LoVo (cell line): ENCODE results near the gene R3HDM1.
"Not testable (repeated sequence)": the region's sequence is repeated elsewhere in the genome, so short reads cannot be mapped to it uniquely, and the experiment has no call there.

ENCODE experiments used
- DNase-seq: peaks from one replicate; pipeline ENCODE4 v3.0.0-alpha.2; 2016; ENCODE audit warnings: low spot score

The R3HDM1 gene

DNA sequence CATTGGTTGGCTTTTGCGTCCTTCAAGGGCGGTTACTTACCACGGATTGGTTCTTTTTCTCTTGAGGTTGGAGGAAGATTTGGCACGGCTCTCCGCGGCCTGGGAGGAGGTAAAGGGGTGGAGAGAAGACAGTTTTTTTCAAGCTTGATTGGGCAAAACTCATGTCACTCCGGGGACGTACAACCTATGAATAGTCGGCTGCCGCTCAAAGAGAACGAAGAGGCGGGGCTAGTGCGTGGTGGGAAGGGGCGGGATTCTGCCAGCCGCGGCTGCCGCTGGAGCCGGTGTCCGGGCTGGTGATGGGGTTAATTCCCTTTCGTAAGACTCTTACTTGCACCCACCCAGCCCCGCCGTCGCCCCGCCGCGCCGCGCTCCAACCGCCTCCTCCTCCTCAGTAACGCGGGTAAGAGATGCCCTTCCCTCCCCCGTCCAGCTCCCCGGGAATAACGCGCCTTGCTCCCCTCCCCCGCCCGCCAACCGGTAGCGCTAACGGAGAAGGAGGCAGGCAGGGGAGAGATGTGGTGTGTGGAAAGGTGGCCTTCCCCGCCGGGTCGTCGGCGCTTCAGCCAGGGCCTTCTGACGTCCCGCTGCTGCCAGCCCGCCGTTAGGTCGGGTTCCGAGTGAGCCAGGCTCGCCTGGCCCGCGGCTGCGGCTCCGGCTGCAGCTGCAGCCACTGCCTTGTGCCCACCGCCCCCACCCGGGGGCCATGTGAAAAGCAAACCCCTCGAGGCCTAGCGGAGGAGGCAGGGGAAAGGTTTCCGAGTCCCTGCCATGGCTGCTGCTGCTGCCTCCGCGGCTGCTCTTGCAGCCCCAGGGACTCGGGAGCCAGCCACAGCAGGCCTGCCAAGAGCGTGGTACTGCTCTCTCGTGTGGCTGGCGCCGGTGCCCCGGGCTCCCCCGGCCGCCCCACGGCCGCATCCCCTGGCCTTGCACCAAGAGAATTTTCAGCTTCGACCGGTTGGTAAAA is at the start of gene R3HDM1:
TSS of gene R3HDM1 (plus strand) at position 254 of the 967 bp plus-strand sequence. CDS start 73,362 bp downstream, outside the sequence.
- DNase-seq: peak; percentile 98

DNA sequence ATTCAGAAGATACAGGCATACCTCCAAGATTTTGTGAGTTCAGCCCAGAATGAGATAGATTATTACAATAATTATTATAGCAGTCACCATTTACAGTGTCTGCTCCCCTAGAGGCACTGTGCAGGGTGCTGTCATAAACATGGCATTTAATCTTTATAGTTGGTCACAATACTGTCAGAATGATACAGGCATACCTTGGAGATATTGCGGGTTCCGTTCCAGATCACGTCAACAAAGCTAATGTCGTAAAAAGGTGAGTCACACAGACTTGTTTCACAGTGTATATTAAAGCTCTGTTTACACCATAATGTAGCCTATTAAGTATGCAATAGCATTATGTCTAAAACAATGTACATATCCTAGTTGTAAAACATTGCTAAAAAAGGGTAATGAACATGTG is 45.8 kb upstream of the R3HDM1 start:
- peak; percentile 55 for DNase-seq

GRCh38 chr2:135490376-135490775 is 40.9 kb upstream of the R3HDM1 start:
- DNase-seq: no peak

- no peak for DNase-seq
These were observed 36.8 kb upstream of the R3HDM1 start for GRCh38 chr2:135494503-135494902.

- no peak for DNase-seq
These were observed 36.4 kb upstream of the R3HDM1 start for GRCh38 chr2:135494917-135495316.

DNA sequence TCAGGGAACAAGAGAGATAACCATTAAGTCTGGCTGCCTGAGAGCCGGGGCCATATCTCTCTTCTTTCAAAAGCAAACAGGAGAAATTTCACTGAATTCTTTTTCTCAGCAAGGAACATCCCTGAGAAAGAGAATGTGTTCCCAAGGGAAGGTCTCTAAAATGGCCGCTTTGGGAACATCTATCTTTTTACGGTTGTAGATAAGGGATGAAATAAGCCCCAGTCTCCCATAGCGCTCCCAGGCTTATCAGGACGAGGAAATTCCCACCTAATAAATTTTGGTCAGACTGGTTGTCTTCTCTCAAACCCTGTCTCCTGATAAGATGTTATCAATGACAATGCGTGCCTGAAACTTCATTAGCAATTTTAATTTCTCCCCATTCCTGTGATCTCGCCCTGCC is 32.7 kb upstream of the R3HDM1 start:
- DNase-seq: not testable (repeated sequence)

GRCh38 chr2:135504811-135505210 is 26.5 kb upstream of the R3HDM1 start:
- no peak for DNase-seq

GRCh38 chr2:135510577-135510976 is 20.7 kb upstream of the R3HDM1 start:
- DNase-seq: no peak

GRCh38 chr2:135512099-135512498 is 19.2 kb upstream of the R3HDM1 start:
- DNase-seq: no peak

GRCh38 chr2:135525786-135526185 is 5.5 kb upstream of the R3HDM1 start:
- DNase-seq: no peak

GRCh38 chr2:135528006-135528405 is 3.3 kb upstream of the R3HDM1 start:
- DNase-seq: no peak

- peak; percentile 94 for DNase-seq
These were observed 712 bp upstream of the R3HDM1 start, which contains the start of gene ZRANB3 for GRCh38 chr2:135530313-135531230. TSS of gene ZRANB3 (minus strand) at chr2:135531218.

DNA sequence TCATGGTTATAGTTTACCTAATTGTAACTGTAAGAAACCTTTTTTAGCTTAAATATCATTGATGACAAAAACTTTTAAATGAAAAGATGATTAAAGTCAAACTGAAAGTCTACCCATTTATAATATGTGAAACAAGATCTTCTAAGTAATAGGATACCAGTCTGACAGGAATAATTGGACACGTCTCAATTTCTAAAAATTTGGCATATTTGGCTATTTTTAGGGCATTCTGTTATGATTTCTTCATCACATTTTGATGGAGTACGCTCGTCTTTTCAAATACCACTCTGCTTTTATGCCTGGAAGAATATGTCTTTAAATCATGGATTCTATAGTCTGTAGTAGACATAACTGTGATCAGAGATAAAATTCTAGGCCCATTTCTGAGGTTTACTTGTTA is 1.3 kb downstream of the R3HDM1 start:
- DNase-seq: no peak

DNA sequence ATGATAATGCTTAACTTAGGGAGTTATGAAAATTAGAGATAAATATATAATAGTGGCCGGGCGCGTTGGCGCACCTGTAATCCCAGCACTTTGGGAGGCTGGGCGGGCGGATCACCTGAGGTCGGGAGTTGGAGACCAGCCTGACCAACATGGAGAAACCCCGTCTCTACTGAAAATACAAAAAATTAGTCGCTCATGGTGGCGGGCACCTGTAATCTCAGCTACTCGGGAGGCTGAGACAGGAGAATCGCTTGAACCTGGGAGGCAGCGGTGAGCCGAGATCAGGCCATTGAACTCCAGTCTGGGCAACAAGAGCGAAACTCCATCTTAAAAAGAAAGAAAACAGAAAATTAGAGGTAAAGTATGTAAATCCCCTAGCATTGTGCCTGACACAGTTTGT is 2.3 kb downstream of the R3HDM1 start:
- not testable (repeated sequence) for DNase-seq

- DNase-seq: no peak
These were observed 15.2 kb downstream of the R3HDM1 start for GRCh38 chr2:135546436-135546835.

DNA sequence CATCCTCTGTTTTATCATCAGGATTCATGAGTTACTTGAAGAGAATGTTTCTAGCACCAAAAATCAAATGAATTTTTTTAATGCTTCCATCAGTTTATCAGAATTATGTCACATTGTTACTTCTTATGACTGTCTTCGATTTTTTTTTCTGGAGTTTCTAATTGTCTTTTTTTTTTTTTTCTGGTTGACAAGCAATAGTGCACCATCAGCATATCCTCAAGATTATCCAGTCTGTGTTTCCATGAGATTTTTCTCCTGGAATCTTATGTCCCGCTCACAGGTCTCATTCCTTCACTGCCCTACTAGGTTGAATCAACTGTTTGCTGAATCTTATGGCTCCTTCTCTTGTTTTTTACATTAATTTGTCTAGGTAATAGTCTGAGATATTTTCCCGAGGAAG is 16.0 kb downstream of the R3HDM1 start:
- no peak for DNase-seq

GRCh38 chr2:135551356-135551755 is 20.1 kb downstream of the R3HDM1 start:
- no peak for DNase-seq

DNA sequence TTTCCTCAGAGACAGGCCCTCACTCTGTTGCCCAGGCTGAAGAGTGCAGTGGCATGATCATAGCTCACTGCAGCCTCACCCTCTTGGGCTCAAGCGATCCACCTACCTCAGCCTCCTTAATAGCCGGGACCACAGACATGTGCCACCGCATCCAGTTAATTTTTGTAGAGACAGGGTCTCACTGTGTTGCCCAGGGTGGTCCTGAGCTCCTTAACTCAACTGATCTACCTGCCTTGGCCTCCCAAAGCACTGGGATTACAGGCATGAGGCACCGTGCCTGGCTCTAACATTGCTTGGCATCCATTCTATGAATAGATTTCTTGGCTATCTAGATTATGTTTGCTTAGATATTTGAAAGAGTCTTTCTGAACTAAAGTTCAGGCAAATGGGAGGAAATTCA is 21.6 kb downstream of the R3HDM1 start:
- DNase-seq: no peak

DNA sequence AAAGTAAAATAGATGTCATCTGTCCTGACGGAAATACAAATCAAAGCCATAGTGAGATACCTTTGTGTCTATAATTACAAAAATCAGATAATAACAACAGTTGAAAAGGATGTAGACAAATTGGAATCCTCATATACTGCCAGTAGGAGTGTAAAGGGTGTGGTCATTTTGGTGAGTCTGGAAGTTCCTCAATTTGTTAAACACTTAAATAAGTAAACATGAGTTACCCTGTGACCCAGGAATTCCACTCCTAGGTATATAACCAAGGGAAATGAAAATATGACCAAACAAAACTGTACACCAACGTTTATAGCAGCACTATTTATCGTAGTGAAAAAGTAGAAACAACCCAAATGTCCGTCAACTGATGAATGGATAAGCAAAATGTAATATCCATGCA is 24.0 kb downstream of the R3HDM1 start:
- no peak for DNase-seq

DNA sequence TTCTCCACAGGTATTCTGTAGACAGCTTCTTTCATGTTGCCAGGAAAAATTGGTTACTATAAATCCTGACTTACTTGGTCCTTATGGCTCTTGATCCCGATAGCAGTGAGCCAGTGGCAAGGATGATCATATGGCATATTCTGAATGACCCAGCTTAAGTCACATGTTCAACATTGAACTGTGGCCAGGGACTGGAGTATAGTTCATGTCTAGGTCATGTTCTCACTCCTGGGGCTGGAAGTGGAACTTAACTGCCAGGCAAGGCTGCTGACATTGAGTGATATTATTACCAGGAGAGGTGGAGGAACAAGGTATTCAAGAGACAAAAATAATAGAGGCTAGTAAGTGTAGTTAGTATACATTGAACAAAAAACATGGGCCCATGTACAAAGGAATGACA is 26.2 kb downstream of the R3HDM1 start:
- no peak for DNase-seq

GRCh38 chr2:135561925-135562324 is 30.6 kb downstream of the R3HDM1 start:
- DNase-seq: no peak

GRCh38 chr2:135563793-135564192 is 32.5 kb downstream of the R3HDM1 start:
- DNase-seq: no peak

DNA sequence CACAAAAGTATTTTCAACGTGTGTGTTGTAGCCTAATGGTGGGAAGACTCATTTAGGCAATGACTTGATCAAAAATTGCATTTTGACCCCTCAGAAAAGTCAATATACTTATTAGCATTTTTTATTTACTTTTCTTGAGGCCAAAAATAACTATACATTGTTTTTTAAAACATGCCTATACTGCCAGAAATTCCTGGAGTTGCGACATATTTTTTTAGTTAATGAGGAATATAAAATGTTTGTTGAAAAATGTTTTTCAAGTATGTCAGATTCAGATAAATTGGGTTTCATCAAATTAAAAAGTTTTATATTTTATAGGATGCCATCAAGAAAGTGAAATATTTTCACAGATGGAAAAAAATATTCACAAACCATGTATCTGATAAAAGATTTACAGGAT is 39.6 kb downstream of the R3HDM1 start:
- no peak for DNase-seq
